T-helper 22 cell (primary cell): ENCODE results near the gene FAT4.

Source experiments
- DNase-seq: peaks from one replicate; pipeline ENCODE4 v3.0.0-alpha.2; 2020; ENCODE audit warnings: low read depth

Gene FAT4

GRCh38 chr4:125314676-125315575 lies at the start of gene FAT4:
FAT4 (plus strand) TSS chr4:125314955; CDS start chr4:125316412, 1,457 bp downstream.
- DNase-seq: no peak

GRCh38 chr4:125265846-125266245 lies 48.9 kb upstream of the FAT4 start:
- no peak for DNase-seq

GRCh38 chr4:125266901-125267604 lies 47.7 kb upstream of the FAT4 start:
- no peak for DNase-seq

GRCh38 chr4:125267630-125268029 lies 47.1 kb upstream of the FAT4 start:
- no peak for DNase-seq

GRCh38 chr4:125268068-125268755 lies 46.5 kb upstream of the FAT4 start:
- no peak for DNase-seq

GRCh38 chr4:125276811-125277210 lies 37.9 kb upstream of the FAT4 start:
- DNase-seq: no peak

- no peak for DNase-seq
Measured at GRCh38 chr4:125277790-125278189, 37.0 kb upstream of the FAT4 start.

- no peak for DNase-seq
Measured at GRCh38 chr4:125280892-125281403, 33.8 kb upstream of the FAT4 start.

- no peak for DNase-seq
Measured at GRCh38 chr4:125283707-125284279, 31.0 kb upstream of the FAT4 start.

- no peak for DNase-seq
Measured at GRCh38 chr4:125297116-125297515, 17.6 kb upstream of the FAT4 start.

- DNase-seq: no peak
Measured at GRCh38 chr4:125303058-125303457, 11.7 kb upstream of the FAT4 start.

- no peak for DNase-seq
Measured at GRCh38 chr4:125303821-125304220, 10.9 kb upstream of the FAT4 start.

- DNase-seq: no peak
Measured at GRCh38 chr4:125306112-125306511, 8.6 kb upstream of the FAT4 start.

- no peak for DNase-seq
Measured at GRCh38 chr4:125306533-125306932, 8.2 kb upstream of the FAT4 start.

GRCh38 chr4:125311503-125311902 lies 3.3 kb upstream of the FAT4 start:
- no peak for DNase-seq

GRCh38 chr4:125313497-125313896 lies 1.3 kb upstream of the FAT4 start:
- no peak for DNase-seq

- DNase-seq: no peak
Measured at GRCh38 chr4:125313989-125314667, 627 bp upstream of the FAT4 start.

- no peak for DNase-seq
Measured at GRCh38 chr4:125315576-125316400, 1.0 kb downstream of the FAT4 start.

- no peak for DNase-seq
Measured at GRCh38 chr4:125316401-125316790, 1.6 kb downstream of the FAT4 start.

GRCh38 chr4:125316791-125317524 lies 2.2 kb downstream of the FAT4 start:
- no peak for DNase-seq
